GM19438 (cell line): Measurements from ENCODE around the gene LTO1.

Experiments used
- ATAC-seq: cut with Tn5 transposase; IDR thresholded peaks from one replicate; pipeline ENCODE4 v1.9.1; 2021; ENCODE audit warnings: low read depth; ENCODE audit not compliant: unreplicated experiment

Gene LTO1

DNA sequence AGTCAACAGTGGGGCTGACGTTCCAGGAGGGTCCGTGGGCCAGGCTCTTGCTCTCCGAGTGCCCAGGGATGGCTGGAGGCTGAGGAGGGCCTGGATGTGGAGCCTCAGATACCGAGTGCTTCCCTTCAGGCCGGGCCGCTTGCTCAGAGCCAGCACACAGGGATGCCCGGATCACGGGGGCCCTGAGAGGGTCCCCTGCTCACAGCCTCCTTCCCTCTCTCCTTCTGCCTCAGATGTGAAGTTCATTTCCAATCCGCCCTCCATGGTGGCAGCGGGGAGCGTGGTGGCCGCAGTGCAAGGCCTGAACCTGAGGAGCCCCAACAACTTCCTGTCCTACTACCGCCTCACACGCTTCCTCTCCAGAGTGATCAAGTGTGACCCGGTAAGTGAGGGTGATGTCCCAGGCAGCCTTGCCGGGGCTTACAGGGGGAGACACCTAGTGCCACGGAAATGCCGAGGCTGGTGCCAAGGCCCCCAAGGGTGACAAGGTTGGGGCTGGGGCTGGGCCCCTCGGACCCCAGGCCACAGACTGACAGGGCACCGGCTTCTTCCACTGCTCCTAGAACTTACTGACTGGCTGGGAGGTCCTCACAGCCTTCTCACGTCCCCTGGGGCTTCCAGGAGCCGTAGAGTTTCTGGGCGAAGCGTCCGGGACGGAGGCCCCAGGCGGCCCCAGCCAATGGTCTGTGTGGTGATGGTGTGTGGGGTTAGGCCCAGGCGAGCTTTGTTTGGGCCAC, 27.2 kb downstream of the LTO1 start:
- no peak for ATAC-seq

DNA sequence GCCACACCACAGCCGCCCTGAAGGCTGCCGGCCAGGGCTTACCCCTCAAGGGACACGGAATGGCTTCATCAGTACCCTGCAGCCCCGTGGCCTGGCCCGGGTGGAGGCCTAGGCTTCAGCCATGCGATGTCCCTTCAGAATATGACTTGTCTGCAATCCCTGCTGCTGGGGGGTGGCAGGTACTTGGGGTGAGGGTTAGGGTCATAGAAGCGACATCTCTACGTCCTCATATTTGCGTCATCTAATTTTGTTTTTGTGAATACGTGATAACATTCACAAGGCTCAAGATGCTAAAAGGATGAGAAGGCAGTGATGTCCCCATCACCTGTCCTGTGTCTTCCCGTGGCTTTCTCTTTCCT, 27.8 kb downstream of the LTO1 start:
- no peak for ATAC-seq

- ATAC-seq = no peak
Observed at GRCh38 chr11:69646493-69647389, 28.4 kb downstream of the LTO1 start.

DNA sequence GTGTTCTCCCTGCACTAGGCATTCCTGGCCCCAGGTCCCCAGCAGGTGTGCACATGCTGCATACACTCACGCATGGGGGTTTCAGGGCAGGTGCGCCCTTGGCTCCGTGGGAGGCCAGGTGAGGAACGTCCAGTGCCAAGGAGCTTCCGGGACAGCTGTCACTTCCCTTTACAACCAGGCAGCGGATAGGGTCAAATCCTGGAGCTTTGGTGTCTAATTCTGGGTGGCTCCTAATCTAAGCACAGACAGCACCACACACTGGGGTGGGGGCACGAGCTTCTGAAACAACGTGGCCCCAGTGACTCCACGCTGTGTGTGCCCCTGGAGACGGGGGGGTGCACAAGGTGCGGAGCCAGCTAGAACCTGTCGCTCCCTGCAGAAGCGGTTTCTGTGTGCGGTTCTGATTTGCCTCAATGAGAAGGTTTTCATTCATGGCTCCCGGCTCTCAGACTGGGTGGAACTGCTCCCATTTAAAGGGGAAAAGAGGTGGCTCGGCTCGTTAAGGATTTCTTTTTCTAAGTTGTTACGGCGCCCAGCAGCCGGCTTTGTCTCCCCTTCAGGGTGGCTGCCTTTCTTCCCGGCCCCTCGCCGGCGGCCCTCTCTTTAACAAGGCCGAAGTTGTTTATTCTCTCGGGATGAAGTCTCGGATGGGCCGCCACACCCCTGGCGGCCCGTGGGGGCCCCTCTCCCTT, 29.2 kb downstream of the LTO1 start:
- no peak for ATAC-seq

GRCh38 chr11:69644962-69645675, 30.0 kb downstream of the LTO1 start:
- no peak for ATAC-seq

- no peak for ATAC-seq
Observed at GRCh38 chr11:69644071-69644961, 30.8 kb downstream of the LTO1 start.

- ATAC-seq = no peak
Observed at GRCh38 chr11:69643646-69644045, 31.5 kb downstream of the LTO1 start.

GRCh38 chr11:69642913-69643632, 32.1 kb downstream of the LTO1 start:
- ATAC-seq = no peak

GRCh38 chr11:69642549-69642912, 32.6 kb downstream of the LTO1 start:
- no peak for ATAC-seq

- no peak for ATAC-seq
Observed at GRCh38 chr11:69641681-69642548, 33.2 kb downstream of the LTO1 start.

- ATAC-seq = no peak
Observed at GRCh38 chr11:69640995-69641581, 34.1 kb downstream of the LTO1 start, which contains the start of gene CCND1. CCND1 (plus strand) TSS chr11:69641156; CDS start chr11:69641314, 158 bp downstream.

- ATAC-seq = no peak
Observed at GRCh38 chr11:69640260-69640994, 34.7 kb downstream of the LTO1 start.

DNA sequence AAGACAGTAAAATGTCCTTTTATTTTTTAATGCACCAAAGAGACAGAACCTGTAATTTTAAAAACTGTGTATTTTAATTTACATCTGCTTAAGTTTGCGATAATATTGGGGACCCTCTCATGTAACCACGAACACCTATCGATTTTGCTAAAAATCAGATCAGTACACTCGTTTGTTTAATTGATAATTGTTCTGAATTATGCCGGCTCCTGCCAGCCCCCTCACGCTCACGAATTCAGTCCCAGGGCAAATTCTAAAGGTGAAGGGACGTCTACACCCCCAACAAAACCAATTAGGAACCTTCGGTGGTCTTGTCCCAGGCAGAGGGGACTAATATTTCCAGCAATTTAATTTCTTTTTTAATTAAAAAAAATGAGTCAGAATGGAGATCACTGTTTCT, 35.3 kb downstream of the LTO1 start:
- no peak for ATAC-seq

- ATAC-seq = no peak
Observed at GRCh38 chr11:69638941-69639681, 36.0 kb downstream of the LTO1 start.

DNA sequence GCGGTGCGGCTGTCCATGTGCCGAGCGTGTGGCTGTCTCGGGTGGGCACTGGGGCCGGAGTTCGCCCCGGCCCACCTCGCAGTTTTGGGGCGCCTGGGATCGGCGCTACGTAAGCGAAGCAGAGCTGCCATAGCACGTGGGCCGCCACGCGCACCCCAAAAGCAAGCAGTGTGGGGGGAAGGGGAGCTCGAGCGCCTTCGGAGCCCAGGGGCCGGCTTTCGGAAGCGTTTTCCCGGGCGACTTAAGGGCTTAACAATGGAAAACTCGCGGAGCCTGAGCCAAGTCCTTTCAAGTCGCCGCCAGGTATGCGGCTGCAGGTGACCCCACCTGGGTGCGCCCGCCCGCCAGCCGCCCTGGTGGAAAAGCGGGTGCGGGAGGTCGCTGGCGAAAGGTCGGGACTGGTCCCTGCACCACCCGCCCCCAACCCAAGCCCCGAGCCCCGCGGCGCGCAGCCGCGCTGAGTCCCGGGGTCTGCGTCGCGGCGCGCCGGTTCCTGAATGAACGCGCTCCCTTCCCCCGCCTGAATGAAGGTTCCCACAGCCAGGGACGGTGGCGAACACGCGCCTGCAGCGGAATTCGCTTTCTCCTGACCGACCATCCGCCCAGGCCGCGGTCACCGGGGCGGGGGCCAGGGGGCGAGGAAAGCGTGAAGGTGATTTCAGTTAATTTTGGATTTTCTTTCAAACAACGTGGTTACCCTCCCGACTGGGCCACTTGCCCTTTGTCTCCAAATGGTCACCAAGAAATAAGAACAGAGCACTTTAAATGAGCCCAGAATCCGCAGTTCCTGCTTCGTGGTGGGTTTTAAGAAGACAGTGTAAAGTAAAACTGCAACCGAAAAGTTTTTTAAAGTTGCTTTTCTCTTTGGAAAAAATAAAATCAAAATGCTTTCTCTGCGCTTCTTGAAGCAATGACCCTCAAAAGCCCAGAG, 36.9 kb downstream of the LTO1 start:
- no peak for ATAC-seq
